HG02973 (cell line): ENCODE measurements around the gene PAX3.
"Not testable (repeated sequence)": the region's sequence is repeated elsewhere in the genome, so short reads cannot be mapped to it uniquely, and the experiment has no call there.

Experiments used
- ATAC-seq: cut with Tn5 transposase; IDR thresholded peaks from one replicate; pipeline ENCODE4 v1.9.1; 2021; ENCODE audit warnings: moderate library complexity; ENCODE audit not compliant: unreplicated experiment

PAX3 gene

DNA sequence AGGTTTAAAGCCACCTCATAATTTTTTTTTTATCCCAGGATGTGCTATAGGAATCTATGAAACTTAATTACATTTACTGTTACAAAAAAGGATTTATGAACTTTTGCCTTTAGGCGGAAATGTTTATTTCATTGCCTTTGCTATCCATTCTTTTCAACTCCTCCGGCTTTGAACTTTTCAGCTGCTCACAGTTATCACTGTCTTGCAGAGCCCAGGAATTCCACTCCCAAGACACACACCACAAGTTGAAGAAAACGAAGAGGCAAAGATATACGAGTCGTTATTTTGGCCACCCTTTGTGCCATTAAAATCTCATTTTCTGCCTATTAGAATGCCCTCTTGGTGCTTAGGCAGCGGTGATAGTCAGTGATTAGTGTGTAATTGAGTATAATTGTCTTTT lies 80.0 kb downstream of the PAX3 start:
- ATAC-seq = no peak

- no peak for ATAC-seq
Measured at GRCh38 chr2:222217712-222218111, 81.1 kb downstream of the PAX3 start.

- ATAC-seq = no peak
Measured at GRCh38 chr2:222214885-222215284, 83.9 kb downstream of the PAX3 start.

- no peak for ATAC-seq
Measured at GRCh38 chr2:222213049-222213448, 85.7 kb downstream of the PAX3 start.

- ATAC-seq = no peak
Measured at GRCh38 chr2:222212571-222212970, 86.2 kb downstream of the PAX3 start.

- no peak for ATAC-seq
Measured at GRCh38 chr2:222208010-222208690, 90.6 kb downstream of the PAX3 start.

DNA sequence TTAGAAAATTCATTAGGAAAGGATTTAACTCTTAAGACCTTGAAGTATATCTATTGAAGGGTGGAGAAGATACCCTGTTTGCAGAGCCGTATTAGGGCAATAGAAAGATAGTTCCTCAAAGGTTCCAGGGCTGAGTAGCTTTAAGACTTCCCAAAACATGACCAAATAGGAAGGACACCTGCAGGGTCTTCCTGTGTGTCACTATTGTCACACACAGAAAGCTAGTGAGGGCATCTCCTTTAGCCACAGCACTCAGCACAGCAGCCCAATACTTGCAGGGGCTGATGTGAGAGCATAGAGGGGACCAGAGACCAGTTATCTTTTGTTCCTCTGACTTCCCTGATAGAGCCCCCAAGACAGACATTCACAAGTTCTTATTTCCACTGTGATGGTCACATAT lies 93.7 kb downstream of the PAX3 start:
- no peak for ATAC-seq

GRCh38 chr2:222203041-222203440 lies 95.8 kb downstream of the PAX3 start:
- no peak for ATAC-seq

DNA sequence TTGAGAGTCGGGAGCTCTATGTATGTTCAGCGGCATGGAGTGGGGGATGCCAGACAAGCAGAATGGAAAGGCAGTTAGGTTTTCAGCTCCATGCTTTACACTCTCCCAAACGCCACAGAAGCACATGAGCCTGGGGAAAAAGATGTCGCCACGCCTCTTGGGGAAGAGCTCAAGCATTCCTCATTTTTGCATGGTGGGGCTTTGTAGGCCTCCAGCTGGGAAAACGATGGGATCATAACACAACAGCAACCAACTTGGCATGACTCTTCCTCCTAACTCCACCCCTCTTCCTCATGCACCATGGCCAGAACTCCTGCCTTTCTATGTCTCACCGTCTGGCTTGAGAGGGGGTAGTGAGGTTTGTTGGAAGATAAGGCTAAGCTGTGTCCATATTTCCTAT lies 102.6 kb downstream of the PAX3 start:
- ATAC-seq = no peak

GRCh38 chr2:222194669-222195068 lies 104.1 kb downstream of the PAX3 start:
- no peak for ATAC-seq

DNA sequence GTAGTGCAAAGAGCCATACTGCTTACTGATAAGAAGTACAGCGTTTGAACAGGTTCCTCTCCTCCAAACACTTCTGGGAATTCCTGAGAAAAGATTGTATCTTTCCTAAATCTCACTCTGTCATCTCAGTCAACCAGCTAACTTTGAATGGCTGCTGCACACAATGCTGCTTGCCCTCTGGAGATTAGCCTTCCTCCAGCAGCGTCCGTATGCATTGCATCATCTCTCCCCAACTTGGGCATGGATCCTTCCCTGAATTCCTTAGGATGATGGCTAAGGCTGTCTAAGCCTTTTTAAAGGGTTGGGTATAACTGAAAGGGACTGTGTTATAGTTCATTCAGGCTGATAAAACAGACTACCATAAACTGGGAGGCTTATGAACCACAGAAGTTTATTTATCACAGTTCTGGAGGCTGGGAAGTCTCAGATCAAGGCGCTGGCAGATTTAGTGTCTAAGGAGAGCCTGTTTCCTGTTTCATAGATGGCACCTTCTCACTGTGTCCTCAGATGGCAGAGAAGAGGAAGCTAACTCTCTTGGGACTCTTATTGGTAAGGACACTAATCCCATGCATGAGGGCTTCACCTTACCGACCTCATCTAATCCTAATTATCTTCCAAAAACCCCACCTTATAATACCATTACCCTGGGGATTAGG lies 105.3 kb downstream of the PAX3 start:
- ATAC-seq = no peak

DNA sequence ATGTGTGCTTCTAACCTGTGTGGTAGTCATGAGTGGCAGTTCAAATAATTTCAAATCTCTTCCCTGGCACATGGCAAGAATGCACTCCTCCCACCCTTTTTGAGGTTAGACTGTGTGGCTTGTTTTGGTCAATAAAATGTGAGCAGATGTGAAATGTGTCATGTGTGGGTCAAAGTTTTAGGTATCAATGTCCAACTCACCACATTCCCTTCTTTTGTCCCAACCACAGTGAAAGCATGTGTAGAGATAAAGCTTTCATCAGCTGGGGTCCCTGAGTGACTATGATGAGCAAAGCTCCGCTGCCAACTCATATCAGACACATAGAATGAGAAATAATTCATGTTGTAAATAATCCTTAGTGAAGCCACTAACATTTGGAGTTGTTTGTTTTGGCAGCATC lies 118.2 kb downstream of the PAX3 start:
- ATAC-seq = no peak

DNA sequence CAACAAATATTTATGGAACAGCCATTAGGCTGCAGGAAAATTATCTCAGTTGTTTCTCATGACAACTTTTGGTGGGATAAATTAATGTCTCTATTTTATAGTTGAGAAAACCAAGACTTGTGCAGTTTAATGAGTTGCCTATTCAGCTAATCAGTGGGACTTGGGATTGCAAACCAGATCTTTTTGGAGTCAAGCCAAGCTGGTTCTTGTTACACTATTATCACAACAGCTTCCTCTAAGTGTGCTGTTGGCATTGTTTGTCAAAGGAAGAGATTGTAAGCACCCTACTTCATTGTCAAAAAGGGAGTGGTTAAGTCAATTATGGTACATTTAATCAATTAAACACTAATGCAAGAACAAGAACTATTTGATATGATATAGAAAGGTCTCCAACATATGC lies 119.2 kb downstream of the PAX3 start:
- no peak for ATAC-seq

GRCh38 chr2:222178450-222178849 lies 120.3 kb downstream of the PAX3 start:
- ATAC-seq = no peak

GRCh38 chr2:222176890-222177289 lies 121.9 kb downstream of the PAX3 start:
- no peak for ATAC-seq

- no peak for ATAC-seq
Measured at GRCh38 chr2:222174450-222174849, 124.3 kb downstream of the PAX3 start.

GRCh38 chr2:222169346-222169745 lies 129.5 kb downstream of the PAX3 start:
- no peak for ATAC-seq

DNA sequence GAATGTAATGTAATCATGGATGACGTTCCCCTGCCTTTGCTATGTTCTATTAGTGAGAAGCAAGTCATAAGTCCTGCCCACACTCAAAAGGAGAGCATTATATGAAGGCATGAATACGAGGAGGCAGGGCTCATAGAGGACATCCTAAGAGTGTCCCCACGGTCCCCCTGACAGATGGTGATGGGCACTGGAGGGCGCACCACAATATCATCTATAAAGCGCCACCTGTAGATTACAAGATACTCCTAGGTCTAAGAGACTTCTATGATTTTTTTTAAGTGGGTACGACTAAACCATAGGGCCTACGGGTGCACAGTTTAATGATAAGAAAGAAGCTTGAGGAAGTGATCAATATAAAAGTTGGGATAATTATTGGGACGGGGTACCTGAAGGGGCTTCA lies 131.0 kb downstream of the PAX3 start:
- no peak for ATAC-seq

DNA sequence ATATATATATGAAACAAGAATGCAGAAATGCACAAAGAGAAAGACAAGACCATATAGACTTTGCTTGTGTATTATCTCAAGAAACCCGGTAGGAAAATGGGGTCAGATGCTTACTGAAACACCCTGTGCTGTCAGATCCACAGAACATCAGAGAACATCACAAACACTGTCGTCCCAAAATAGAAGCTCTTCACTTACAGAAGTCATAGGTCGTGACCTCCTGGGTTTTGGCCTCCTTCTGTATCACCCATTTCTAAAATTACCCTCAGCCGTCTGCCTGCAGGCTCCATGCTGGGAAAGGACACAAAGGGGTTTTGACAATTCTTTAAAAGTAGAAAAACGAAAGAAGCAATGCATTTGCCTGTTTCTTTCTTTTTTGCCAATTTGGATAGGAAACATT lies 137.9 kb downstream of the PAX3 start:
- ATAC-seq = no peak

DNA sequence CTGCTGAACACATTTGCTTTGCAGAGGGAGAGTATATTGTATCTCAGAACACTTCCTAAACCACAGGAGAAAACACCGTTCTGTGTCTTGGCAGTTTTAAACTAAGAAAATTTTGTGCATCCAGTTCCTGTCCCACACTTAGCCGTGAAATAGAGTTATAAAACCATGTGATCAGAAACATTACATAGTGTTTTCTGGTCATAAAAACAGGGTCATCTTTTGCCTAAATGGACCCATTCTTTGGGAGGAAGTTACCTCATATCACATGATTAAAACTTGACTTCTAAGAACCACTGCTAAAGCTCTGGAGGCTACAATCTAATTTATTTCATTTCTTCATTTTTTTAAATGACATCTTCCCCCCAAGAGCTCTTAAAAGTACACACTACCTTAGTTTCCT lies 138.7 kb downstream of the PAX3 start:
- no peak for ATAC-seq

DNA sequence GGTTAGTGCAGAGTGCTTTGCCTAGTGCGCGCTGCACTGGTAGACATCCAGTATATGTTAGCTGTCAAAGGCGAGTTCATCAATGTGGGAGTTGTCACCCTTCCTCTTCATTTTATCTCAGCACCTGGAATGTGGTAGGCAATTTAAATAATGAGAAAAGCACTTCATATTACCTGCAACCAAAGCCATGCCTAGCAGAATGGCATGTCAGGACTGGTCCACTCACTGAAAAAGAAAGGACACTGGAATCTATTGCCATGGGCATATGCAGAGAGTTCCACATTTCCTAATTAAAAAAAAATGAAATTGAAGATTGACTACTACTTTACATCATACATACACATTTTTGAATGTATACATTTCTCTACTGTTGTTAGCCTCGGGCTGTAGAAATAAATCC lies 139.6 kb downstream of the PAX3 start:
- ATAC-seq = no peak

- not testable (repeated sequence) for ATAC-seq
Measured at GRCh38 chr2:222155003-222155664, 143.7 kb downstream of the PAX3 start.
